ENCODE measurements around the gene ARF3. TPM values are rescaled to one million over a fixed set of nuclear protein-coding genes. Genes with fewer than 3 reads are reported as not detected.

Gene ARF3
- total and polyA plus RNA-seq, 9 of the 15 experiments (the other 6 are each of a cell fraction or from before 2014, with no cell fraction given): 5.9 to 170 (median 64.4) TPM

DNA sequence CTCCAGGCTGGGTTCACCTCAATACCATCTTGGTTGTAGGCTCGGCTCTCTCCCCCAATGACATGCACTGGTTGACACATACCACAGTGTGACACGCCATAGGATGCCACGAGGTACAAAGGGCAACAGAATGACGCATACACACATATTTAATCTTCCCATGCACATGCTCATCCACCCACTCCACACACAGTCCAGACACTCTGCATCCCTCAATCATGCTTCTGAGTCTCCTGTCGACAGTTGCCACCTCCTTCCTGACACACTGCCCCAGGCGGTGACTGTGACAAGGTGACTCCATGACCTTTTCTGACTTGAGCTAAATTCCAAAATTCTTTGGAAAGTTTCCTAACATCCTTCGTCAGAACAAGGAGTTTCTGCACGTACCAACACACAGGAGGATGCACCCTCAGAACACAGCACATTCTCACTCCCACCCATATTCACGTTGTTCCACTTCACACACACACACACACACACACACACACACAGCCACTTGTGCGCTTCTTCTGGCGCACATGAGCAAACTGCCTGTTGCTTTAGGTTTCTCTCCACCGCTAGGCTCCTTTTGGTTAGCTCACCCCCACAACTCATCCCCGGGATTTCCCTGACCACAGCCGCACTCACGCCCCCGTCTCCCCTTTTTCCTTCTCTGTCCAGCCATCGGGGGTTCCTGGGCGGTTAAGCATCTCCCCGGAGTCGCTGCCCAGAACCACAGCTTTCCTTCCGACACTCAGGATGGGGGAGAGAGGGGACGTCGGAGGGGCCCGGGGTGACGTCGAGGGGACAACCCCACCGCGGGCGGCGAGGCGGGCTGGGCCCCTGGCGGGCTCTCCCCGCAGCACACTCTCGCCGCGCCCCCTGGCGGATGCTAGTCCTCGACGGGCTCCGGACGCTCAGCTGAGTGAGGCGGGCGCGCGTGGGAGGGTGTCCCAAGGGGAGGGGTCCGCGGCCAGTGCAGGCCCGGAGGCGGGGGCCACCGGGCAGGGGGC lies 20.3 kb upstream of the ARF3 start (continued):
- TF ChIP-seq, protein P1, sequence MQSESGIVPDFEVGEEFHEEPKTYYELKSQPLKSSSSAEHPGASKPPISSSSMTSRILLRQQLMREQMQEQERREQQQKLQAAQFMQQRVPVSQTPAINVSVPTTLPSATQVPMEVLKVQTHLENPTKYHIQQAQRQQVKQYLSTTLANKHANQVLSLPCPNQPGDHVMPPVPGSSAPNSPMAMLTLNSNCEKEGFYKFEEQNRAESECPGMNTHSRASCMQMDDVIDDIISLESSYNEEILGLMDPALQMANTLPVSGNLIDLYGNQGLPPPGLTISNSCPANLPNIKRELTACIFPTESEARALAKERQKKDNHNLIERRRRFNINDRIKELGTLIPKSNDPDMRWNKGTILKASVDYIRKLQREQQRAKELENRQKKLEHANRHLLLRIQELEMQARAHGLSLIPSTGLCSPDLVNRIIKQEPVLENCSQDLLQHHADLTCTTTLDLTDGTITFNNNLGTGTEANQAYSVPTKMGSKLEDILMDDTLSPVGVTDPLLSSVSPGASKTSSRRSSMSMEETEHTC (IDR thresholded peaks at IDR 0.05): no peak
- TF ChIP-seq, protein P2, sequence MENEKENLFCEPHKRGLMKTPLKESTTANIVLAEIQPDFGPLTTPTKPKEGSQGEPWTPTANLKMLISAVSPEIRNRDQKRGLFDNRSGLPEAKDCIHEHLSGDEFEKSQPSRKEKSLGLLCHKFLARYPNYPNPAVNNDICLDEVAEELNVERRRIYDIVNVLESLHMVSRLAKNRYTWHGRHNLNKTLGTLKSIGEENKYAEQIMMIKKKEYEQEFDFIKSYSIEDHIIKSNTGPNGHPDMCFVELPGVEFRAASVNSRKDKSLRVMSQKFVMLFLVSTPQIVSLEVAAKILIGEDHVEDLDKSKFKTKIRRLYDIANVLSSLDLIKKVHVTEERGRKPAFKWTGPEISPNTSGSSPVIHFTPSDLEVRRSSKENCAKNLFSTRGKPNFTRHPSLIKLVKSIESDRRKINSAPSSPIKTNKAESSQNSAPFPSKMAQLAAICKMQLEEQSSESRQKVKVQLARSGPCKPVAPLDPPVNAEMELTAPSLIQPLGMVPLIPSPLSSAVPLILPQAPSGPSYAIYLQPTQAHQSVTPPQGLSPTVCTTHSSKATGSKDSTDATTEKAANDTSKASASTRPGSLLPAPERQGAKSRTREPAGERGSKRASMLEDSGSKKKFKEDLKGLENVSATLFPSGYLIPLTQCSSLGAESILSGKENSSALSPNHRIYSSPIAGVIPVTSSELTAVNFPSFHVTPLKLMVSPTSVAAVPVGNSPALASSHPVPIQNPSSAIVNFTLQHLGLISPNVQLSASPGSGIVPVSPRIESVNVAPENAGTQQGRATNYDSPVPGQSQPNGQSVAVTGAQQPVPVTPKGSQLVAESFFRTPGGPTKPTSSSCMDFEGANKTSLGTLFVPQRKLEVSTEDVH (IDR thresholded peaks at IDR 0.05; ENCODE audit: low read depth, partially characterized antibody): no peak
- TF ChIP-seq BHLHE40 (IDR thresholded peaks at IDR 0.05; ENCODE audit: low read length) (no peak), ZBTB7A (IDR thresholded peaks at IDR 0.05; ENCODE audit: borderline replicate concordance, control insufficient read depth, low read depth, low read length) (peak; percentile 93), EP400 (IDR thresholded peaks at IDR 0.05) (no peak), ZNF174 (CRISPR knock-in tag; IDR thresholded peaks at IDR 0.05) (no peak), CBX3 (IDR thresholded peaks at IDR 0.05; ENCODE audit: borderline replicate concordance in 1 of 2, low read length in 2 of 2) (no peak), SRSF1 (IDR thresholded peaks at IDR 0.05; ENCODE audit: low read depth, low read length) (no peak), ZNF41 (CRISPR knock-in tag; conservative IDR thresholded peaks at IDR 0.05) (no peak), BMI1 (IDR thresholded peaks at IDR 0.05; ENCODE audit: low read length) (no peak), GTF2F1 (IDR thresholded peaks at IDR 0.05; ENCODE audit: low read depth, low read length) (no peak), TGIF2 (CRISPR knock-in tag; IDR thresholded peaks at IDR 0.05) (no peak)
- TF ChIP-seq, protein P3, sequence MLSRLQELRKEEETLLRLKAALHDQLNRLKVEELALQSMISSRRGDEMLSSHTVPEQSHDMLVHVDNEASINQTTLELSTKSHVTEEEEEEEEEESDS (CRISPR knock-in tag; IDR thresholded peaks at IDR 0.05): no peak
- TF ChIP-seq, protein P4, sequence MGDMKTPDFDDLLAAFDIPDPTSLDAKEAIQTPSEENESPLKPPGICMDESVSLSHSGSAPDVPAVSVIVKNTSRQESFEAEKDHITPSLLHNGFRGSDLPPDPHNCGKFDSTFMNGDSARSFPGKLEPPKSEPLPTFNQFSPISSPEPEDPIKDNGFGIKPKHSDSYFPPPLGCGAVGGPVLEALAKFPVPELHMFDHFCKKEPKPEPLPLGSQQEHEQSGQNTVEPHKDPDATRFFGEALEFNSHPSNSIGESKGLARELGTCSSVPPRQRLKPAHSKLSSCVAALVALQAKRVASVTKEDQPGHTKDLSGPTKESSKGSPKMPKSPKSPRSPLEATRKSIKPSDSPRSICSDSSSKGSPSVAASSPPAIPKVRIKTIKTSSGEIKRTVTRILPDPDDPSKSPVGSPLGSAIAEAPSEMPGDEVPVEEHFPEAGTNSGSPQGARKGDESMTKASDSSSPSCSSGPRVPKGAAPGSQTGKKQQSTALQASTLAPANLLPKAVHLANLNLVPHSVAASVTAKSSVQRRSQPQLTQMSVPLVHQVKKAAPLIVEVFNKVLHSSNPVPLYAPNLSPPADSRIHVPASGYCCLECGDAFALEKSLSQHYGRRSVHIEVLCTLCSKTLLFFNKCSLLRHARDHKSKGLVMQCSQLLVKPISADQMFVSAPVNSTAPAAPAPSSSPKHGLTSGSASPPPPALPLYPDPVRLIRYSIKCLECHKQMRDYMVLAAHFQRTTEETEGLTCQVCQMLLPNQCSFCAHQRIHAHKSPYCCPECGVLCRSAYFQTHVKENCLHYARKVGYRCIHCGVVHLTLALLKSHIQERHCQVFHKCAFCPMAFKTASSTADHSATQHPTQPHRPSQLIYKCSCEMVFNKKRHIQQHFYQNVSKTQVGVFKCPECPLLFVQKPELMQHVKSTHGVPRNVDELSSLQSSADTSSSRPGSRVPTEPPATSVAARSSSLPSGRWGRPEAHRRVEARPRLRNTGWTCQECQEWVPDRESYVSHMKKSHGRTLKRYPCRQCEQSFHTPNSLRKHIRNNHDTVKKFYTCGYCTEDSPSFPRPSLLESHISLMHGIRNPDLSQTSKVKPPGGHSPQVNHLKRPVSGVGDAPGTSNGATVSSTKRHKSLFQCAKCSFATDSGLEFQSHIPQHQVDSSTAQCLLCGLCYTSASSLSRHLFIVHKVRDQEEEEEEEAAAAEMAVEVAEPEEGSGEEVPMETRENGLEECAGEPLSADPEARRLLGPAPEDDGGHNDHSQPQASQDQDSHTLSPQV (IDR thresholded peaks at IDR 0.05): no peak
- TF ChIP-seq, protein P5, sequence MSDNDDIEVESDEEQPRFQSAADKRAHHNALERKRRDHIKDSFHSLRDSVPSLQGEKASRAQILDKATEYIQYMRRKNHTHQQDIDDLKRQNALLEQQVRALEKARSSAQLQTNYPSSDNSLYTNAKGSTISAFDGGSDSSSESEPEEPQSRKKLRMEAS (CRISPR knock-in tag; IDR thresholded peaks at IDR 0.05): peak; percentile 50; the same call in 1 of the 2 replicates
- TF ChIP-seq, protein P6, sequence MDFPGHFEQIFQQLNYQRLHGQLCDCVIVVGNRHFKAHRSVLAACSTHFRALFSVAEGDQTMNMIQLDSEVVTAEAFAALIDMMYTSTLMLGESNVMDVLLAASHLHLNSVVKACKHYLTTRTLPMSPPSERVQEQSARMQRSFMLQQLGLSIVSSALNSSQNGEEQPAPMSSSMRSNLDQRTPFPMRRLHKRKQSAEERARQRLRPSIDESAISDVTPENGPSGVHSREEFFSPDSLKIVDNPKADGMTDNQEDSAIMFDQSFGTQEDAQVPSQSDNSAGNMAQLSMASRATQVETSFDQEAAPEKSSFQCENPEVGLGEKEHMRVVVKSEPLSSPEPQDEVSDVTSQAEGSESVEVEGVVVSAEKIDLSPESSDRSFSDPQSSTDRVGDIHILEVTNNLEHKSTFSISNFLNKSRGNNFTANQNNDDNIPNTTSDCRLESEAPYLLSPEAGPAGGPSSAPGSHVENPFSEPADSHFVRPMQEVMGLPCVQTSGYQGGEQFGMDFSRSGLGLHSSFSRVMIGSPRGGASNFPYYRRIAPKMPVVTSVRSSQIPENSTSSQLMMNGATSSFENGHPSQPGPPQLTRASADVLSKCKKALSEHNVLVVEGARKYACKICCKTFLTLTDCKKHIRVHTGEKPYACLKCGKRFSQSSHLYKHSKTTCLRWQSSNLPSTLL (IDR thresholded peaks at IDR 0.05): no peak

Data from K562 (cell line).